Ectodermal cell (in vitro differentiated cells): ENCODE measurements around the gene OR13F1.

Experiments used
- H3K27ac ChIP-seq: 2 replicates; pipeline ENCODE4 v1.7.0; 2013; ENCODE audit warnings: mild to moderate bottlenecking, low read depth, low read length; ENCODE audit not compliant: insufficient read depth, poor library complexity, severe bottlenecking
- H3K27me3 ChIP-seq: 2 replicates; pipeline ENCODE4 v1.7.0; 2013; ENCODE audit warnings: mild to moderate bottlenecking, low read length; ENCODE audit not compliant: insufficient read depth, control insufficient read depth, poor library complexity, severe bottlenecking
- H3K36me3 ChIP-seq: one replicate; pipeline ENCODE4 v1.7.0; 2013; ENCODE audit warnings: low read length; ENCODE audit not compliant: control insufficient read depth, insufficient read depth
- H3K4me1 ChIP-seq: one replicate; pipeline ENCODE4 v1.7.0; 2013; ENCODE audit warnings: low read length; ENCODE audit not compliant: control insufficient read depth, insufficient read depth
- H3K4me3 ChIP-seq: 2 replicates; pipeline ENCODE4 v1.7.0; 2013; ENCODE audit warnings: low read depth, low read length, control low read depth; ENCODE audit not compliant: insufficient read depth
- H3K9me3 ChIP-seq: 2 replicates; pipeline ENCODE4 v1.7.0; 2013; ENCODE audit warnings: mild to moderate bottlenecking, low read length, moderate library complexity; ENCODE audit not compliant: control insufficient read depth
- WGBS, 2 experiments: methylation state at CpG; one replicate each; pipeline ENCODE4 v1.1.7; 2013; ENCODE audit warnings: missing lambda C conversion rate in 2 of 2; 5-methylcytosine and 5-hydroxymethylcytosine counted together

Gene OR13F1

GRCh38 chr9:104527109-104527508 is 23.0 kb downstream of the OR13F1 start, which contains the start of gene OR13C4:
Gene OR13C4, minus strand, starts transcription at chr9:104527209. Its CDS starts 0 bp downstream, at chr9:104527209.
- no peaks in the 10 kb centered on the region for H3K9me3 ChIP-seq
- H3K4me3 ChIP-seq = no peak within 1 kb of the TSS
- H3K36me3 ChIP-seq = no peaks in the 10 kb centered on the region
- no peaks in the 10 kb centered on the region for H3K27me3 ChIP-seq
- no peaks in the 10 kb centered on the region for H3K4me1 ChIP-seq
- no peak within 1 kb of the TSS for H3K27ac ChIP-seq

GRCh38 chr9:104536756-104537155 is 32.7 kb downstream of the OR13F1 start, which contains the start of gene OR13C3:
Gene OR13C3, minus strand, starts transcription at chr9:104536856. Its CDS starts 133 bp downstream, at chr9:104536723.
- Histone ChIP-seq H3K27ac (no peak within 1 kb of the TSS), H3K4me1 (no peaks in the 10 kb centered on the region), H3K4me3 (no peak within 1 kb of the TSS), H3K27me3 (no peaks in the 10 kb centered on the region), H3K36me3 (no peaks in the 10 kb centered on the region), H3K9me3 (no peaks in the 10 kb centered on the region)
- WGBS, 2 experiments = 93% methylated on average over 5 of the region's 5 CpGs

DNA sequence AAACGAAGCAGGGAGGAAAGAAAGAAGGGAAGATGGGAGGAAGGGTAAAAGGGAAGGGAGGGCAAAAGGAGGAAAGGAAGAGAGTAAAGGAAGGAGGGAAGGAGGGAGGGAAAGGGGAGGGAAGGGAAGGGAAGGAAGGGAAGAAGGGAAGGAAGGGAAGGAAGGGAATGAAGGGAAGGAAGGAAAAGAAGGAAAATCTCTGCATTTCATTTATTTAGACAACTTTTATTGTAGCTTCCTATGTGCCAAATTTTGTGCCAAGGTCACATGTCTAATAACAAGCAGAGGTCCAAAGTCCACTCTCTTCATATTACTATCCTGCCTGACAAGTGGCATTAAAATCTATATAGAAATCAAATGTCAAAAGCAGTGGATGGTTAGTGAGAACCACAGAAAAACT is 35.2 kb downstream of the OR13F1 start:
- no peaks in the 10 kb centered on the region for H3K9me3 ChIP-seq
- H3K4me1 ChIP-seq = no peaks in the 10 kb centered on the region
- H3K36me3 ChIP-seq = no peaks in the 10 kb centered on the region
- H3K27me3 ChIP-seq = no peaks in the 10 kb centered on the region
- H3K4me3 ChIP-seq = no peak overlapping the region
- 74 to 82% methylated on average over 1 of the region's 1 CpG for WGBS, 2 experiments
- H3K27ac ChIP-seq = no peak overlapping the region

DNA sequence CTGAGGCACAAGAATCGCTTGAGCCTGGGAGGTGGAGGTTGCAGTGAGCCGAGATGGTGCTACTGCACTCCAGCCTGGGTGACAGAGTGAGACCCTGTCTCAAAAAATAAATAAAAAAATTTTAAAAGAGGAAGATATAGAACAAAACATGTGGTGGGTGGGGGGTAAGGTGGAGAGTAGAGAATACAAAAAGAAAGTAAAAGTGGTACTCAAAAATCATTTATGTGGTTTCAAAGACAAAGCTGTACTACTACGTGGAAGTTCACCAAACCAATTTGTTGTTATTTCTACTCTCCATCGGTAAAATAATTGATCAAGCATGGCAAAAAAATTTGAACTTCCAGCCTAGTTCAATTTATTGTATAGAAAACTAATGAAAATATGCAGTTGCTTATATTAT is 40.6 kb downstream of the OR13F1 start:
- H3K4me1 ChIP-seq = no peaks in the 10 kb centered on the region
- H3K9me3 ChIP-seq = no peaks in the 10 kb centered on the region
- WGBS, 2 experiments = 92 to 97% methylated on average over 4 of the region's 4 CpGs
- H3K27me3 ChIP-seq = no peaks in the 10 kb centered on the region
- H3K36me3 ChIP-seq = no peaks in the 10 kb centered on the region
- H3K4me3 ChIP-seq = no peak overlapping the region
- no peak overlapping the region for H3K27ac ChIP-seq

DNA sequence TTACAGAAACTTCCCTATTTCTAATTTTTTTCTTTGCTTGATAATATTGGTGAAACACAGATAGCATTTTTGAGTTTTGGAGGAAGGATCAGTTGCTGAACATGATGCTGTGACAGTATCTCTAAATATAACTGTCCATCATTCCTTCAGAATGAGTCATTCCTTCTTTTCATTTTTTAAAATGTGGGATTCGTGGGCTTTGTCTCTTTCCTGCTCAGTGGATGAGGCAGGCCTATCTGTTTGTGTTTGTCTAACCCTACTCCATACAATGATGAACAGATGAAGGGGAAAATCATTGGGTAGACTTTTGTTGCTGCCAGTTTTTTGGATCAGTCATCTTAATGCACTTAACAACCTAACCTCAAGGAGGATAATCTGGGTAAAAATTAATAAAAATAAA is 49.2 kb downstream of the OR13F1 start:
- H3K36me3 ChIP-seq = no peaks in the 10 kb centered on the region
- H3K4me1 ChIP-seq = peaks cover 5% of the 10 kb centered on the region
- no peak overlapping the region for H3K27ac ChIP-seq
- H3K4me3 ChIP-seq = no peak overlapping the region
- H3K27me3 ChIP-seq = no peaks in the 10 kb centered on the region
- H3K9me3 ChIP-seq = no peaks in the 10 kb centered on the region
- 60 to 91% methylated on average over 1 of the region's 1 CpG for WGBS, 2 experiments
